HepG2 (cell line): ENCODE measurements around the gene PXMP4. TPM values are rescaled to one million over a fixed set of nuclear protein-coding genes. Genes with fewer than 3 reads are reported as not detected.
A peak's percentile ranks its signal among the peaks of the same experiment; 100 is the strongest.

Source experiments
- AGO2 ChIP-seq: fragments of 200-400 bp; formaldehyde crosslinking; optimal IDR thresholded peaks from 2 replicates; pipeline ENCODE3; 2017; ENCODE audit warnings: mild to moderate bottlenecking, low read depth, low read length, moderate library complexity
- CENPBD1 ChIP-seq: sonication (generic); formaldehyde crosslinking; IDR thresholded peaks from 2 replicates; pipeline ENCODE4 v1.8.0; 2022; ENCODE audit warnings: missing genetic modification reagents, low read depth, mild to moderate bottlenecking, borderline replicate concordance
- DNMT3B ChIP-seq: conservative IDR thresholded peaks from 2 replicates; pipeline ENCODE4 v1.6.1; 2016; ENCODE audit warnings: missing biosample characterization, control low read depth
- ESRRA ChIP-seq: sonication (generic); formaldehyde crosslinking; IDR thresholded peaks from 2 replicates; pipeline ENCODE4 v1.5.1; 2020; ENCODE audit warnings: mild to moderate bottlenecking, low read depth, missing genetic modification reagents
- KDM5B ChIP-seq: sonication (generic); formaldehyde crosslinking; IDR thresholded peaks from 2 replicates; pipeline ENCODE4 v1.4.0; 2020; ENCODE audit warnings: missing genetic modification reagents, mild to moderate bottlenecking, borderline replicate concordance
- PCBP1 ChIP-seq: fragments of 200-400 bp; formaldehyde crosslinking; IDR thresholded peaks from 2 replicates; pipeline ENCODE4 v1.6.1; 2017; ENCODE audit warnings: mild to moderate bottlenecking, low read depth, low read length, borderline replicate concordance
- SMC3 ChIP-seq: IDR thresholded peaks from 2 replicates; pipeline ENCODE4 v1.6.1; 2011; ENCODE audit warnings: low read length, improper control_type of control experiment
- SPEN ChIP-seq: sonication (generic); formaldehyde crosslinking; IDR thresholded peaks from 2 replicates; pipeline ENCODE4 v1.5.1; 2020; ENCODE audit warnings: low read depth, mild to moderate bottlenecking, missing genetic modification reagents
- ZFP36 ChIP-seq: fragments of 150-350 bp; IDR thresholded peaks from 2 replicates; pipeline ENCODE4 v1.6.1; 2018; ENCODE audit warnings: borderline replicate concordance, low read length, low read depth; ENCODE audit not compliant: partially characterized antibody
- ZFP91 ChIP-seq: sonication (generic); formaldehyde crosslinking; IDR thresholded peaks from 2 replicates; pipeline ENCODE4 v1.9.0; 2022; ENCODE audit warnings: missing genetic modification reagents, mild to moderate bottlenecking, borderline replicate concordance
- ZNF253 ChIP-seq: sonication (generic); formaldehyde crosslinking; IDR thresholded peaks from 2 replicates; pipeline ENCODE4 v1.8.0; 2022; ENCODE audit warnings: mild to moderate bottlenecking, missing genetic modification reagents, borderline replicate concordance
- ZNF605 ChIP-seq: sonication (generic); formaldehyde crosslinking; IDR thresholded peaks from 2 replicates; pipeline ENCODE4 v1.8.0; 2022; ENCODE audit warnings: mild to moderate bottlenecking, missing genetic modification reagents
- ZNF788 ChIP-seq: sonication (generic); formaldehyde crosslinking; IDR thresholded peaks from 2 replicates; pipeline ENCODE4 v1.5.0; 2020; ENCODE audit warnings: mild to moderate bottlenecking, missing genetic modification reagents, borderline replicate concordance
- polyA plus RNA-seq, 8 experiments: library from polyadenylated mRNA; depleted of rRNA in 3 of 8; stranded (reverse) in 7 of 8; unstranded in 1 of 8; fragments of >200 nt; fragmentation: Illumina TruSeq in 4 of 8; extraction: Trizol in 4 of 8; gene quantifications; 2 replicates each; pipeline versions ENCODE4 v1.2.1 to v1.2.3, GENCODE V29; 2011 to 2016; ENCODE audit warnings: low read depth in 4 of 8, missing spikeins in 1 of 8, mixed read lengths in 1 of 8; ENCODE audit not compliant: insufficient read depth in 1 of 8
- total RNA-seq, 5 experiments: library from RNA; depleted of rRNA; stranded (reverse); fragments of >200 nt; fragmentation: Illumina TruSeq; extraction: Trizol; gene quantifications; 2 replicates each; pipeline ENCODE4 v1.2.3, GENCODE V29; 2016; ENCODE audit warnings: low read depth in 1 of 5
- TF ChIP-seq, protein P1 (sequence below): sonication (generic); formaldehyde crosslinking; IDR thresholded peaks from 2 replicates; pipeline ENCODE4 v1.4.0; 2020; ENCODE audit warnings: missing genetic modification reagents
- TF ChIP-seq, protein P2 (sequence below): sonication (generic); formaldehyde crosslinking; IDR thresholded peaks from 2 replicates; pipeline ENCODE4 v1.8.1; 2022; ENCODE audit warnings: mild to moderate bottlenecking, missing genetic modification reagents
- TF ChIP-seq, protein P3 (sequence below): sonication (generic); formaldehyde crosslinking; IDR thresholded peaks from 2 replicates; pipeline ENCODE4 v1.4.0; 2020; ENCODE audit warnings: missing genetic modification reagents, borderline replicate concordance

PXMP4 gene
- total and polyA plus RNA-seq, 2 of the 13 experiments (the other 11 are each of a cell fraction or from before 2014, with no cell fraction given), result not detected

DNA sequence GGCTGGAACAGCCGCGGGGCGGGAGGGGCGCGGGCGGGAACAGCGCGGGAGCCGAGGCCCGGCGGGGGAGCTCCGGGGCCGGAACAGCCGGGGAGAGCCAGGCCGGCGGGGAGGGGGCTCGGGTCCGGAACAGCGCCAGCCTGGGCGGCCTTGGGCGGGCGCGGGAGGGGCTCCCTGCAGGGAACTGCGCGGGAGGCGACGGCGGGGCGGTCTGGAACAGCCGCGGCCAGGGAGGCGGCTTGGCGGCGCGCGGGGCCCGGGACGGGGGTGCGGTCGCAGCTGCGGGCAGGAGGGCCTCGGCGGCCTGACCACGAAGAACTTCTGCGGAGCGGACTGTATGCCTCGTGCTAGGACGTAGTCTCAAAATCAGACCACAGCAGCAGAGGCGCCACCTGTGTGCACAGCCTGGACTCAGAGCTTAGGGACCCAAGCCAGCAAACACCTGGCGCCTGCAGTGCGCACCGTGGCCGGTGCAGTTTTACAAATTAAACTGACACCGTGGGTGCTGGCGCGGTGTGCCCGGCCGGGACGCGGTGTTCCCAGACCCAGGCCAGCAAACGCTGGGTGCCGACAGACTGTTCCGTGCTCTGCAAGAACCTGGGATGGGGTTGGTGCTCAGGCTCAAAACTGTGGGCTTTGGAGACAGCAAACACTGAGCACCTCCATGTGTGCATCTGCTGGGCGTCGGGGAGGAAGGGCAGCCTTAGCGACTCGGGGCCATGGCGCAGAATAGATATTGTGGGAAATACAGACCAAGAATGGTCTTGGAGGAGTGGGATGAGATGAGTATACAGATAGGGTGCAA is 12.3 kb upstream of the PXMP4 start (continued):
- TF ChIP-seq ZFP91 (CRISPR knock-in tag) (no peak; the same call in 1 of the 2 replicates), KDM5B (CRISPR knock-in tag) (peak; percentile 94), CENPBD1 (CRISPR knock-in tag) (no peak; the same call in 1 of the 2 replicates), PCBP1 (no peak), ZNF788 (CRISPR knock-in tag) (peak; percentile 89), ZFP36 (no peak), DNMT3B (CRISPR knock-in tag) (no peak), SPEN (CRISPR knock-in tag) (peak; percentile 97), ZNF605 (CRISPR knock-in tag) (no peak), ZNF253 (CRISPR knock-in tag) (no peak; the same call in 1 of the 2 replicates), SMC3 (no peak), AGO2 (peak; percentile 88), ESRRA (CRISPR knock-in tag) (peak; percentile 84)
- TF ChIP-seq, protein P1, sequence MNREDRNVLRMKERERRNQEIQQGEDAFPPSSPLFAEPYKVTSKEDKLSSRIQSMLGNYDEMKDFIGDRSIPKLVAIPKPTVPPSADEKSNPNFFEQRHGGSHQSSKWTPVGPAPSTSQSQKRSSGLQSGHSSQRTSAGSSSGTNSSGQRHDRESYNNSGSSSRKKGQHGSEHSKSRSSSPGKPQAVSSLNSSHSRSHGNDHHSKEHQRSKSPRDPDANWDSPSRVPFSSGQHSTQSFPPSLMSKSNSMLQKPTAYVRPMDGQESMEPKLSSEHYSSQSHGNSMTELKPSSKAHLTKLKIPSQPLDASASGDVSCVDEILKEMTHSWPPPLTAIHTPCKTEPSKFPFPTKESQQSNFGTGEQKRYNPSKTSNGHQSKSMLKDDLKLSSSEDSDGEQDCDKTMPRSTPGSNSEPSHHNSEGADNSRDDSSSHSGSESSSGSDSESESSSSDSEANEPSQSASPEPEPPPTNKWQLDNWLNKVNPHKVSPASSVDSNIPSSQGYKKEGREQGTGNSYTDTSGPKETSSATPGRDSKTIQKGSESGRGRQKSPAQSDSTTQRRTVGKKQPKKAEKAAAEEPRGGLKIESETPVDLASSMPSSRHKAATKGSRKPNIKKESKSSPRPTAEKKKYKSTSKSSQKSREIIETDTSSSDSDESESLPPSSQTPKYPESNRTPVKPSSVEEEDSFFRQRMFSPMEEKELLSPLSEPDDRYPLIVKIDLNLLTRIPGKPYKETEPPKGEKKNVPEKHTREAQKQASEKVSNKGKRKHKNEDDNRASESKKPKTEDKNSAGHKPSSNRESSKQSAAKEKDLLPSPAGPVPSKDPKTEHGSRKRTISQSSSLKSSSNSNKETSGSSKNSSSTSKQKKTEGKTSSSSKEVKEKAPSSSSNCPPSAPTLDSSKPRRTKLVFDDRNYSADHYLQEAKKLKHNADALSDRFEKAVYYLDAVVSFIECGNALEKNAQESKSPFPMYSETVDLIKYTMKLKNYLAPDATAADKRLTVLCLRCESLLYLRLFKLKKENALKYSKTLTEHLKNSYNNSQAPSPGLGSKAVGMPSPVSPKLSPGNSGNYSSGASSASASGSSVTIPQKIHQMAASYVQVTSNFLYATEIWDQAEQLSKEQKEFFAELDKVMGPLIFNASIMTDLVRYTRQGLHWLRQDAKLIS, result no peak; the same call in 1 of the 2 replicates
- TF ChIP-seq, protein P2, sequence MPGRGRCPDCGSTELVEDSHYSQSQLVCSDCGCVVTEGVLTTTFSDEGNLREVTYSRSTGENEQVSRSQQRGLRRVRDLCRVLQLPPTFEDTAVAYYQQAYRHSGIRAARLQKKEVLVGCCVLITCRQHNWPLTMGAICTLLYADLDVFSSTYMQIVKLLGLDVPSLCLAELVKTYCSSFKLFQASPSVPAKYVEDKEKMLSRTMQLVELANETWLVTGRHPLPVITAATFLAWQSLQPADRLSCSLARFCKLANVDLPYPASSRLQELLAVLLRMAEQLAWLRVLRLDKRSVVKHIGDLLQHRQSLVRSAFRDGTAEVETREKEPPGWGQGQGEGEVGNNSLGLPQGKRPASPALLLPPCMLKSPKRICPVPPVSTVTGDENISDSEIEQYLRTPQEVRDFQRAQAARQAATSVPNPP (CRISPR knock-in tag), result peak; percentile 95
- TF ChIP-seq, protein P3, sequence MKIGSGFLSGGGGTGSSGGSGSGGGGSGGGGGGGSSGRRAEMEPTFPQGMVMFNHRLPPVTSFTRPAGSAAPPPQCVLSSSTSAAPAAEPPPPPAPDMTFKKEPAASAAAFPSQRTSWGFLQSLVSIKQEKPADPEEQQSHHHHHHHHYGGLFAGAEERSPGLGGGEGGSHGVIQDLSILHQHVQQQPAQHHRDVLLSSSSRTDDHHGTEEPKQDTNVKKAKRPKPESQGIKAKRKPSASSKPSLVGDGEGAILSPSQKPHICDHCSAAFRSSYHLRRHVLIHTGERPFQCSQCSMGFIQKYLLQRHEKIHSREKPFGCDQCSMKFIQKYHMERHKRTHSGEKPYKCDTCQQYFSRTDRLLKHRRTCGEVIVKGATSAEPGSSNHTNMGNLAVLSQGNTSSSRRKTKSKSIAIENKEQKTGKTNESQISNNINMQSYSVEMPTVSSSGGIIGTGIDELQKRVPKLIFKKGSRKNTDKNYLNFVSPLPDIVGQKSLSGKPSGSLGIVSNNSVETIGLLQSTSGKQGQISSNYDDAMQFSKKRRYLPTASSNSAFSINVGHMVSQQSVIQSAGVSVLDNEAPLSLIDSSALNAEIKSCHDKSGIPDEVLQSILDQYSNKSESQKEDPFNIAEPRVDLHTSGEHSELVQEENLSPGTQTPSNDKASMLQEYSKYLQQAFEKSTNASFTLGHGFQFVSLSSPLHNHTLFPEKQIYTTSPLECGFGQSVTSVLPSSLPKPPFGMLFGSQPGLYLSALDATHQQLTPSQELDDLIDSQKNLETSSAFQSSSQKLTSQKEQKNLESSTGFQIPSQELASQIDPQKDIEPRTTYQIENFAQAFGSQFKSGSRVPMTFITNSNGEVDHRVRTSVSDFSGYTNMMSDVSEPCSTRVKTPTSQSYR (CRISPR knock-in tag), result peak; percentile 41; the same call in 1 of the 2 replicates
